Measurements from ENCODE around the gene FAM174C.

Gene FAM174C

DNA sequence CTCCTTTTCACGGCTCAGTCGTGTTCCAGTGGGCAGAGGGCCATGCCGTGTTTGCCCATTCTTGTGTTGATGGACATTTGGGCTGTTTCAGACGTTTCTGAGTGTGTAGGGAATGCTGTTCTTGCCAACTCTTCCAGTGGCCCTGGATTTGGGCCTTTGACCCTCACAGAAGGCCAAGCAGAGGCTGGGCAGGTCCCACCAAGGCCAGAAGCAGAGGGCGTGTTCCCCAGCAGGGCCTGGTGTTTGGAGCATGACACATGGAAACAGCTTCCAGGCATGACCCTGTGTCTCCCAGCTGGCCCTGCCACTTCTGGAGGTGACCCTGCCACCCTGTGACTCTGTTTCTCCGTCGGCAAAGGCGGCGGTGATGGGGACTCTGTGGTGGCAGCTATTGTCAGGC, 46.2 kb downstream of the FAM174C start:
- DNase-seq (ENCODE audit: low read depth in 2 of 2), result no peak

DNA sequence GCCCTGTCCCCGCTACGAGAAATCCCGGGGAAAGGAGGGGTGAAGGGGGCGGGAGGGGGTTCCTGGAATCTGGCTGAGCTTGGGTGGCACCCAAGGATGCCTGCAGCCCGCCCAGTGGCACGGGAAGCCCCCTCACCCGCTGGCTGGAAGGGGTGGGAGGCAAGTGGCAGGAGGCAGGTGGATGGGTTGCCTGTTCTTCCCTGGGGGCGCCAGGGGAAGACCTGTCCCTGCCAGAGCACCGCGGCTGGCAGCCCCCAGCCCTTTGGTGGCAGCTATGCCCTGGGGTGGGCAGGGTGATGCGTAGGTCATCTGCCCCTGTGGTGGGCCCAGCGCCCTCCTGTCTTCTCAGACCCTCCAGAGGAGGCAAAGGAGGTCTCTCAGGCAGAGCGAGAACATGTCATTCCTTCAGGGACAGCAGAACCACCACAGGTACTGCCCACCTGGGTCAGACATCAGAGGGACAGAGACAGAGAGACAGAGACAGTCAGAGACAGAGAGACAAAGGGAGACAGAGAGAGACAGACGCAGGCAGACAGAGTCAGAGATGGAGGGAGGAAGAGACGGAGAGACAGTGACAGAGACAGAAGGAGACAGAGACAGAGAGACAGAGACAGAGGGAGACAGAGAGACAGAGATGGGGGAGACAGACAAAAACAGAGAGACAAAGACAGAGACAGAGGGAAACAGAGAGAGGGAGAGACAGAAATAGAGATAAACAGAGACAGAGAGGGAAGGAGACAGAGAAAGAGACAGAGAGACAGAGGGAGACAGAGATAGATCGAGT, 47.1 kb downstream of the FAM174C start:
- no peak for DNase-seq (ENCODE audit: low read depth in 2 of 2)

DNA sequence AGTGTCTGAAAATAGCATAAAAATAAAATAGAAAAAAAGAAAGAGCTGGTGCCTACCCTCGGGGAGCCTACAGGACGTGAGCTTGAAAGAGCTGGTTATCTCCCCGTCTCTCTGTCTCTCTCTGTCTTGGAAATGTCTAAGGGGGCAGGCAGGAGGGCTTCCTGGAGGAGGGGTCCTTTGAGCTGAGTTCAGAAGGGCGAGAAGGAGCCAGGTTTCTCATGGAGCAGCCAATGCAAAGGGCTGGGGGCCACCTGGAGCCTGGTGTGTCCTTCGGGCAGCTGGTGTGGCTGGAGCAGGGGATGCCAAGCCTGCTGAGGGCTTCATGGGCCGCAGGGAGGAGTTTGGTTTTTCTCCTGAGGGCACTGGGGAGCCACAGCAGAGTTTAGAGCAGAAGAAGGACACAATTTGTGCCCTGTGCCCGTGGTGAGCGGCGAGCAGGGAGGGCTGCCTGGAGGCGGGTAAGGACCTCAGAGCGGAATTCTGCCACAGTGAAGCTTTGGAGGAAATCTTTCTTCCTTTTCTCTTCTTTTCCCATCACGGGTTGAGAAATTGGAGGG, 49.0 kb downstream of the FAM174C start:
- no peak for DNase-seq (ENCODE audit: low read depth in 2 of 2)

DNA sequence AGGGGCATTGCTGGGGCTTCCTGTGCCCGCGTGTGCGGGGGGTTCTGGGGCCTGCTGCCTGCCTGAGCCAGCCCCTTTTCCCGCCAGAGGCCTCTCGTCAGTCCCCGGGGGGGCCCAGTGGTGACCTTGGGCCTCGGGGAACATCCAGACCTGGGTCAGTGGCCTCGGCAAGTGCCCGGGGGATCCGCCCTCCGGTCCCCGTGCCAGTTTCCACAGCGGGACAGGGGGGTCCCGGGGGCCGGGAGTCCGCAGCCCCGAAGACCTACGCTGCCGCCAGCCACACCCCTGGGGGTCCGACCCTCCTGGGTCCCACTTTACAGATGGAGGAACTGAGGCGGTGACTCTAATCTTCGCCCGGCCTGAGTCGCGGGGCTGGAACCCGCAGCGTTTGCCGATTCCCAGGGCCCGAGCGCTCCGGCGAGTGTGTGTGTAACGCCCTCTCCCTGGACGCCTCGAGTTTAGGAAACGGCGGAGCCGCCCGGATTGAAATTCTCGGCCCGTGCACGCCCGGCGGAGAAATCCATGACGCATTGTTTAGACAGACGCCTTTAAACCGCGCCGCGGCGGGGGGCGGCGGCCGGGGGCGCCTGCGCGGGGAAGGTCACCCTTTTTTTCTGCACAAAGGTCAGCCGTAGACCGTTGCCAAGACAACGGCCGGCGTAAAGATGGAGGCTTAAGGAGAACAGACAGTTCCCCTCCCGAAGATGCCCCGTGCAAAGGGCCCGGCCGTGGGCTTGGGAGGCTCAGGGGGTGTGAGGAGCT, 49.7 kb downstream of the FAM174C start:
- no peak for DNase-seq (ENCODE audit: low read depth in 2 of 2)

DNA sequence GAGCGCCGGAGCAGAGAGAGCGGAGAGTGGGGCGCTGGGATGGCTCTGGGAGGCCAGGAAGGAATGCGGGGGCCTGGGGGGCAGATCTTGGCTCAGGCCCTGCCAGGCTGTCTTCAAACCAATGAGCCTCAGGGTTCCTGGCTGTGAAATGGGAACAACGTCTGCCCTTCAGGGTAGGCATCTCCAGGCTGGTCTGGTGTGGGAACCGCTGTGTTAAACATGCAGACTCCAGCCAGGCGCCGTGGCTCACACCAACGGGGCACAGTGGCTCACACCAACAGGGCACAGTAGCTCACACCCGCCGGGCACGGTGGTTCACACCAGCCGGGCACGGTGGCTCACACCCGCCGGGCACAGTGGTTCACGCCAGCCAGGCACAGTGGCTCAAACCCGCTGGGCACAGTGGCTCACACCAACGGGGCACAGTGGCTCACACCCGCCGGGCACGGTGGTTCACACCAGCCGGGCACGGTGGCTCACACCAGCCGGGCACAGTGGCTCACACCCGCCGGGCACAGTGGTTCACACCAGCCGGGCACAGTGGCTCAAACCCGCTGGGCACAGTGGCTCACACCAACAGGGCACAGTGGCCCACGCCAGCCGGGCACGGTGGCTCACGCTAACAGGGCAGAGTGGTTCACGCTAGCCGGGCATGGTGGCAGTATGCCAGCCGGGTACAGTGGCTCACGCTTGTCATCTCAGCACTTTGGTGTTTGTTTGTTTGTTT, 50.4 kb downstream of the FAM174C start:
- DNase-seq (ENCODE audit: low read depth in 2 of 2), result no peak

DNA sequence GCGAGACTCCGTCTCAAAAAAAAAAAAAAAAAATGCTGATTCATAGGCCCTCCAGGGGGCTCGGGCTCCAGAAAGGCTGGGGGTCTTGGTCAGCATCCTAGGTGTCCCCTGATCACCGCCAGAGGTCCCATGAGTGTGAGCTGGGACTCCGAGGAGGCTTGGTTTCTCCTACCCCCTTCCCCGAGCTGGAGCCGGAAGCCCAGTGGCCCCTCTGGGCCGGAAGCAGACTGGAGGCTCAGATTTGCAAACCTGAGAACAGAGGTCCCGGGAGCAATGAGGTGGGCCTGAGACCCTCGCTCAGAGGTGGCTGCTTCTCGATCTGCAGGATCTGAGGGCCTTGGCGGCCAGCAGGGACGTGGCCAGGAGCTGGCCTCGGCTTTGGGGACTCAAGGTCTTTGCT, 51.8 kb downstream of the FAM174C start:
- no peak for DNase-seq (ENCODE audit: low read depth in 2 of 2)

All from stimulated activated CD8-positive, alpha-beta memory T cell treated with anti-CD3 and anti-CD28 coated beads, Interleukin-15, amount 100 ng/mL, for 4 hours (primary cell).